CD4-positive, alpha-beta T cell (primary cell): Measurements from ENCODE around the gene NLRP12. TPM values are rescaled to one million over a fixed set of nuclear protein-coding genes. Genes with fewer than 3 reads are reported as not detected.

Experiments
- ATAC-seq: fragments of 200-7000 bp; cut with Tn5 transposase; one replicate; pipeline ENCODE4 v1.10.0; 2022; ENCODE audit warnings: mild to moderate bottlenecking; ENCODE audit not compliant: poor library complexity
- CTCF ChIA-PET: fragments of 350-600 bp; sonication (Branson Sonifier 250); formaldehyde crosslinking; loops from one replicate; lab custom pipeline; 2021; ENCODE audit warnings: antibody characterized with exemption, inconsistent platforms; lab: Charles Lee
- POLR2A ChIA-PET: fragments of 350-600 bp; sonication (Branson Sonifier 250); formaldehyde crosslinking; loops from one replicate; lab custom pipeline; 2021; ENCODE audit warnings: antibody characterized with exemption, inconsistent platforms; lab: Charles Lee
- DNase-seq, 14 experiments: peaks; one replicate each; pipeline ENCODE4 v3.0.0-alpha.2; 2013 to 2020; ENCODE audit warnings: mixed read lengths in 2 of 14
- H3K27ac ChIP-seq, 2 donors: one replicate each; pipeline versions ENCODE4 v1.5.1 to v1.7.0; 2013; ENCODE audit warnings: low read length in 2 of 2, low read depth in 1 of 2, mild to moderate bottlenecking in 1 of 2
- H3K27me3 ChIP-seq, 2 experiments: 1 replicate in 1 of 2; 2 replicates in 1 of 2; pipeline versions ENCODE4 v1.6.1 to v1.7.0; 2013; ENCODE audit warnings: low read length in 2 of 2, control low read depth in 1 of 2, mild to moderate bottlenecking in 1 of 2, moderate library complexity in 1 of 2; ENCODE audit not compliant: insufficient read depth in 2 of 2, control insufficient read depth in 1 of 2
- H3K36me3 ChIP-seq: one replicate; pipeline ENCODE4 v1.6.1; 2013; ENCODE audit warnings: low read length, control low read depth; ENCODE audit not compliant: insufficient read depth
- H3K4me1 ChIP-seq: one replicate; pipeline ENCODE4 v1.6.1; 2013; ENCODE audit warnings: low read length, control low read depth; ENCODE audit not compliant: insufficient read depth
- H3K4me3 ChIP-seq: one replicate; pipeline ENCODE4 v1.5.1; 2013; ENCODE audit warnings: mild to moderate bottlenecking, low read length, moderate library complexity
- H3K9me3 ChIP-seq, 2 experiments: 1 replicate in 1 of 2; 2 replicates in 1 of 2; pipeline versions ENCODE4 v1.6.1 to v1.7.0; 2013; ENCODE audit warnings: low read length in 2 of 2, mild to moderate bottlenecking in 2 of 2, control low read depth in 1 of 2, moderate library complexity in 1 of 2; ENCODE audit not compliant: control insufficient read depth in 1 of 2, insufficient read depth in 1 of 2
- H3K27ac Mint-ChIP-seq: one replicate; pipeline ENCODE4 v1.8.0; 2020; ENCODE audit warnings: mixed read lengths
- H3K27me3 Mint-ChIP-seq: one replicate; pipeline ENCODE4 v1.8.0; 2021; ENCODE audit warnings: mixed read lengths
- H3K36me3 Mint-ChIP-seq: one replicate; pipeline ENCODE4 v1.8.0; 2021; ENCODE audit warnings: low read depth, mixed read lengths
- H3K4me1 Mint-ChIP-seq: one replicate; pipeline ENCODE4 v1.8.0; 2021; ENCODE audit warnings: low read depth, mixed read lengths
- H3K4me3 Mint-ChIP-seq: one replicate; pipeline ENCODE4 v1.8.0; 2020; ENCODE audit warnings: mild to moderate bottlenecking, mixed read lengths
- H3K9me3 Mint-ChIP-seq: one replicate; pipeline ENCODE4 v1.8.0; 2020; ENCODE audit warnings: mixed read lengths
- intact Hi-C, 2 experiments: fragments of 100-400 bp; cut with DNase I in 1 of 2; cut with micrococcal nuclease in 1 of 2; formaldehyde crosslinking; loops; one replicate each; pipeline versions ENCODE4 v1.15.1 to v1.9.0; 2023 to 2025; cut with DNase I, micrococcal nuclease
- total RNA-seq, 174 experiments: library from RNA in 2 of 174; stranded (reverse) in 2 of 174; gene quantifications; one replicate each; pipeline ENCODE4 v1.2.3 and lab custom pipeline; 2021 to 2026
- TF ChIP-seq, protein P1 (sequence below): fragments of 200-600 bp; IDR thresholded peaks from one replicate; pipeline ENCODE4 v1.8.0; 2022; ENCODE audit warnings: antibody characterized with exemption, mild to moderate bottlenecking

Gene NLRP12
- total RNA-seq, 2 experiments from 2014 or later = 0.08 TPM; not detected in 1

GRCh38 chr19:53828531-53828930 is 4.4 kb upstream of the NLRP12 start:
- no peak overlapping the region for H3K4me3 ChIP-seq
- H3K27ac ChIP-seq = no peak overlapping the region
- peaks cover 61% of the 10 kb centered on the region for H3K27me3 Mint-ChIP-seq
- H3K27me3 ChIP-seq = peaks cover 7 to 9% of the 10 kb centered on the region in 2 experiments
- peaks cover 0 to 4% of the 10 kb centered on the region in 2 experiments for H3K9me3 ChIP-seq
- H3K4me1 Mint-ChIP-seq = no peaks in the 10 kb centered on the region
- DNase-seq (no peak), ATAC-seq (no peak)
- no peaks in the 10 kb centered on the region for H3K4me1 ChIP-seq
- TF ChIP-seq, protein P1, sequence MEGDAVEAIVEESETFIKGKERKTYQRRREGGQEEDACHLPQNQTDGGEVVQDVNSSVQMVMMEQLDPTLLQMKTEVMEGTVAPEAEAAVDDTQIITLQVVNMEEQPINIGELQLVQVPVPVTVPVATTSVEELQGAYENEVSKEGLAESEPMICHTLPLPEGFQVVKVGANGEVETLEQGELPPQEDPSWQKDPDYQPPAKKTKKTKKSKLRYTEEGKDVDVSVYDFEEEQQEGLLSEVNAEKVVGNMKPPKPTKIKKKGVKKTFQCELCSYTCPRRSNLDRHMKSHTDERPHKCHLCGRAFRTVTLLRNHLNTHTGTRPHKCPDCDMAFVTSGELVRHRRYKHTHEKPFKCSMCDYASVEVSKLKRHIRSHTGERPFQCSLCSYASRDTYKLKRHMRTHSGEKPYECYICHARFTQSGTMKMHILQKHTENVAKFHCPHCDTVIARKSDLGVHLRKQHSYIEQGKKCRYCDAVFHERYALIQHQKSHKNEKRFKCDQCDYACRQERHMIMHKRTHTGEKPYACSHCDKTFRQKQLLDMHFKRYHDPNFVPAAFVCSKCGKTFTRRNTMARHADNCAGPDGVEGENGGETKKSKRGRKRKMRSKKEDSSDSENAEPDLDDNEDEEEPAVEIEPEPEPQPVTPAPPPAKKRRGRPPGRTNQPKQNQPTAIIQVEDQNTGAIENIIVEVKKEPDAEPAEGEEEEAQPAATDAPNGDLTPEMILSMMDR = no peak
- no peaks in the 10 kb centered on the region for H3K36me3 ChIP-seq
- H3K36me3 Mint-ChIP-seq = no peaks in the 10 kb centered on the region
- H3K4me3 Mint-ChIP-seq = no peak overlapping the region
- ChIA-PET POLR2A (no interaction called here), CTCF (no interaction called here)
- intact Hi-C loops = no loop called here
- no peaks in the 10 kb centered on the region for H3K9me3 Mint-ChIP-seq
- no peak overlapping the region for H3K27ac Mint-ChIP-seq

- ATAC-seq (no peak), DNase-seq (no peak)
- TF ChIP-seq, protein P1 = no peak
- Histone ChIP-seq H3K9me3 (peaks cover 0 to 4% of the 10 kb centered on the region in 2 experiments), H3K27me3 (peaks cover 7 to 9% of the 10 kb centered on the region in 2 experiments), H3K36me3 (no peaks in the 10 kb centered on the region), H3K4me3 (no peak overlapping the region), H3K27ac (no peak overlapping the region), H3K4me1 (no peaks in the 10 kb centered on the region)
- intact Hi-C loops = no loop called here
- Mint-ChIP-seq H3K27ac (no peak overlapping the region), H3K36me3 (no peaks in the 10 kb centered on the region), H3K9me3 (no peaks in the 10 kb centered on the region), H3K4me3 (no peak overlapping the region), H3K27me3 (peaks cover 50% of the 10 kb centered on the region), H3K4me1 (no peaks in the 10 kb centered on the region)
- CTCF ChIA-PET = no interaction called here
- POLR2A ChIA-PET = no interaction called here
Measured at GRCh38 chr19:53826876-53827275, 2.8 kb upstream of the NLRP12 start.

DNA sequence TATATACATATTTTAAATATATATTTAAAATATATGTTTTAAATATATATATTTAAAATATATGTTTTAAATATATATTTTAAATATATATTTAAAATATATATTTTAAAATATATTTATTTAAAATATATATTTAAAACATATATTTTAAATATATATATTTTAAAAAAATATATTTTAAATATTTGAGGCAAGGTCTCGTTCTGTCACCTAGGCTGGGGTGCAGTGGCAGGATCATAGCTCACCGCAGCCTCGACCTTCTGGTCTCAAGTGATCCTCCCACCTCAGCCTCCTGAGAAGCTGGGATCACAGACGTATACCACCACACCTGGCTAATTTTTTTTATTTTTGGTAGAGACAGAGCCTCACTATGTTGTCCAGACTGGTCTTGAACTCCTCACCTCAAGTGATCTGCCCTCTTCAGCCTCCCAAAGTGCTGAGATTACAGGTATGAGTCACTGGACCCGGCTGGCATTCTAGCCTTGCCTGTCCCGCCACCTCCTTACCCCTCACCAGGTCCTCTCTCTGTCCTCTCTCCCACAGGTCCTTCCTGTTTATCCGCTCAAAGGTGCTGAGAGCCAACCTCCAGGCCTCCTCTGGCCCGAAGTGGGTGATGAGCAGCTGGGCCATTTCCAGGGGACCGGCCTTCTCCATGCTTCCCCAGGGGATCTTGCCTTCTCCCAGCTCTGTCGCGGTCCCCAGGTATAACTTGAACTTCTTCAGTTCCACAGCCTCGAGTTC is 564 bp downstream of the NLRP12 start:
- no peak for ATAC-seq
- Histone ChIP-seq H3K4me1 (no peaks in the 10 kb centered on the region), H3K4me3 (peak overlapping the region; percentile 26), H3K27me3 (peaks cover 4 to 5% of the 10 kb centered on the region in 2 experiments), H3K27ac (no peak overlapping the region), H3K9me3 (no peaks in the 10 kb centered on the region), H3K36me3 (no peaks in the 10 kb centered on the region)
- DNase-seq = no peak
- intact Hi-C loops = no loop called here
- H3K27me3 Mint-ChIP-seq = peaks cover 43% of the 10 kb centered on the region
- TF ChIP-seq, protein P1 = no peak
- H3K9me3 Mint-ChIP-seq = no peaks in the 10 kb centered on the region
- POLR2A ChIA-PET = no interaction called here
- H3K4me3 Mint-ChIP-seq = no peak overlapping the region
- no peaks in the 10 kb centered on the region for H3K36me3 Mint-ChIP-seq
- no peaks in the 10 kb centered on the region for H3K4me1 Mint-ChIP-seq
- CTCF ChIA-PET = no interaction called here
- H3K27ac Mint-ChIP-seq = no peak overlapping the region
